H1 (cell line): ENCODE data around the gene TLK1. TPM values are rescaled to one million over a fixed set of nuclear protein-coding genes. Genes with fewer than 3 reads are reported as not detected.

Experiments
- CTBP2 ChIP-seq: IDR thresholded peaks from 2 replicates; pipeline ENCODE4 v1.7.0; 2011; ENCODE audit warnings: borderline replicate concordance, mild to moderate bottlenecking, moderate library complexity, mixed read lengths, low read length; ENCODE audit not compliant: insufficient read depth, insufficient read length
- HDAC2 ChIP-seq, 2 experiments: fragments of 300-600 bp in 1 of 2; sonication (generic) in 1 of 2; IDR thresholded peaks; 2 replicates each; pipeline ENCODE4 v1.6.1; 2011 to 2012; ENCODE audit warnings: low read depth in 2 of 2, low read length in 2 of 2, mild to moderate bottlenecking in 2 of 2, moderate library complexity in 2 of 2, borderline replicate concordance in 1 of 2, inconsistent platforms in 1 of 2
- SP2 ChIP-seq: IDR thresholded peaks from 2 replicates; pipeline ENCODE4 v1.6.1; 2012; ENCODE audit warnings: mild to moderate bottlenecking, low read length, inconsistent platforms
- polyA plus RNA-seq, 7 experiments: library from polyadenylated mRNA; depleted of rRNA in 3 of 7; stranded (reverse) in 5 of 7; unstranded in 2 of 7; fragments of >200 nt in 5 of 7; fragments of 200-250 nt in 2 of 7; gene quantifications; 1 replicate in 5 of 7; 2 replicates in 1 of 7; 4 replicates in 1 of 7; pipeline versions ENCODE4 v1.2.1 to v1.2.3, GENCODE V29; 2011 to 2013; ENCODE audit warnings: missing spikeins in 2 of 7, mixed read lengths in 2 of 7
- total RNA-seq: library from RNA; stranded (reverse); fragmentation: NEBNext Ultra II Directional; extraction: Animal tissue kit (Norgen Biotek cat#: 25700); gene quantifications from 2 replicates; pipeline ENCODE4 v1.2.1, GENCODE V29; 2021

TLK1 gene
- total and polyA plus RNA-seq, 2 of the 8 experiments (the other 6 are each of a cell fraction or from before 2014, with no cell fraction given) = 11.2 to 102 TPM

DNA sequence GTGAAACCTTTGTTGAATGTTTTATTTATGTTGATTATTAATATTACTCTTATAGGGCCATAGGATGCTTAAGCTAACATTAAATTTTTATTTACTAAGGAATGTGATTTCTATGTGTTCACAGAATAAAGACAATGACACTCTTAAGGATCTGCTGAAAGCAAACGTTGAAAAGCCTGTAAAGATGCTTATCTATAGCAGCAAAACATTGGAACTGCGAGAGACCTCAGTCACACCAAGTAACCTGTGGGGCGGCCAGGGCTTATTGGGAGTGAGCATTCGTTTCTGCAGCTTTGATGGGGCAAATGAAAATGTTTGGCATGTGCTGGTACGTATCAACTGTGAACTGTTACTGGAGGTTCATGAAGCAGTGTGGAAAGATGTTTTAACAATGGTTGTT lies 211.3 kb downstream of the TLK1 start (continued):
- TF ChIP-seq CTBP2 (no peak), HDAC2 (IDR thresholded peaks at IDR 0.05; ENCODE audit: borderline replicate concordance in 1 of 2, low read depth in 2 of 2, low read length in 2 of 2) (no peak), SP2 (no peak)
